SK-N-SH (cell line): ENCODE data around the gene PTPN13. TPM values are rescaled to one million over a fixed set of nuclear protein-coding genes. Genes with fewer than 3 reads are reported as not detected.

Experiments
- CTCF ChIA-PET: fragments of 300-600, 350-600 bp; formaldehyde crosslinking; extraction: SDS; loops from one replicate; lab custom pipeline; 2021; lab: Yijun Ruan, JAX
- POLR2A ChIA-PET: fragments of 350-600 bp; sonication (Branson Sonifier 250); formaldehyde crosslinking; extraction: SDS; loops from one replicate; lab custom pipeline; 2020; ENCODE audit warnings: antibody characterized with exemption, inconsistent platforms; lab: Yijun Ruan, JAX
- DNase-seq: peaks from one replicate; pipeline ENCODE4 v3.0.0; 2012
- H2AFZ ChIP-seq: fragments of 200-600 bp; sonication (generic); 2 replicates; pipeline ENCODE4 v1.8.1; 2016; ENCODE audit warnings: antibody characterized with exemption, mild to moderate bottlenecking, low read depth
- H3F3A ChIP-seq: fragments of 200-600 bp; sonication (generic); replicated peaks from 2 replicates; pipeline ENCODE3; 2016; ENCODE audit warnings: antibody characterized with exemption, mild to moderate bottlenecking; ENCODE audit not compliant: insufficient read depth
- H3K27ac ChIP-seq, 2 experiments: fragments of 200-500 bp in 1 of 2; fragments of 200-600 bp in 1 of 2; sonication (Bioruptor generic) in 1 of 2; sonication (generic), shearing (Covaris generic) in 1 of 2; 2 replicates each; pipeline versions ENCODE4 v1.5.1 to v1.6.1; 2014 to 2016; ENCODE audit warnings: low read depth in 2 of 2, inconsistent platforms in 1 of 2, low read length in 1 of 2, mild to moderate bottlenecking in 1 of 2, mixed read lengths in 1 of 2
- H3K27me3 ChIP-seq: fragments of 200-600 bp; sonication (generic), shearing (Covaris generic); 2 replicates; pipeline ENCODE4 v1.6.1; 2016; ENCODE audit warnings: mixed run types; ENCODE audit not compliant: insufficient read depth
- H3K36me3 ChIP-seq, 2 experiments: fragments of 200-500 bp in 1 of 2; fragments of 200-600 bp in 1 of 2; sonication (Bioruptor generic) in 1 of 2; sonication (generic) in 1 of 2; replicated peaks in 1 of 2; 2 replicates each; pipeline versions ENCODE3 to v1.5.1; 2014 to 2016; ENCODE audit warnings: low read length in 1 of 2, mild to moderate bottlenecking in 1 of 2; ENCODE audit not compliant: insufficient read depth in 2 of 2, control insufficient read depth in 1 of 2
- H3K4me1 ChIP-seq, 2 experiments: fragments of 200-500 bp in 1 of 2; fragments of 200-600 bp in 1 of 2; sonication (Bioruptor generic) in 1 of 2; sonication (generic), shearing (Covaris generic) in 1 of 2; 2 replicates each; pipeline versions ENCODE4 v1.5.1 to v1.6.1; 2014 to 2016; ENCODE audit warnings: low read depth in 1 of 2, low read length in 1 of 2, mixed run types in 1 of 2; ENCODE audit not compliant: insufficient read depth in 2 of 2, control insufficient read depth in 1 of 2
- H3K4me2 ChIP-seq: fragments of 200-600 bp; sonication (generic), shearing (Covaris generic); 2 replicates; pipeline ENCODE4 v1.6.1; 2017; ENCODE audit warnings: mixed run types
- H3K4me3 ChIP-seq, 2 experiments: fragments of 200-500 bp in 1 of 2; fragments of 200-600 bp in 1 of 2; sonication (Bioruptor generic) in 1 of 2; sonication (generic), shearing (Covaris generic) in 1 of 2; 2 replicates each; pipeline versions ENCODE4 v1.5.1 to v1.8.1; 2014 to 2016; ENCODE audit warnings: low read depth in 2 of 2, inconsistent platforms in 1 of 2, low read length in 1 of 2, mild to moderate bottlenecking in 1 of 2, mixed read lengths in 1 of 2, moderate library complexity in 1 of 2
- H3K79me2 ChIP-seq: fragments of 200-600 bp; sonication (generic); 2 replicates; pipeline ENCODE4 v1.8.1; 2017; ENCODE audit warnings: mild to moderate bottlenecking; ENCODE audit not compliant: insufficient read depth
- H3K9ac ChIP-seq: fragments of 200-600 bp; sonication (generic); 2 replicates; pipeline ENCODE4 v1.6.1; 2017; ENCODE audit warnings: mixed run types
- H3K9me2 ChIP-seq: fragments of 200-600 bp; sonication (generic); 2 replicates; pipeline ENCODE4 v1.6.1; 2017; ENCODE audit warnings: mixed run types
- H3K9me3 ChIP-seq: fragments of 200-600 bp; sonication (generic); 2 replicates; pipeline ENCODE4 v1.6.1; 2017; ENCODE audit warnings: mixed run types, mild to moderate bottlenecking, moderate library complexity
- H4K20me1 ChIP-seq: fragments of 200-600 bp; sonication (generic); 2 replicates; pipeline ENCODE4 v1.6.1; 2017; ENCODE audit warnings: mild to moderate bottlenecking, mixed run types; ENCODE audit not compliant: insufficient read depth
- ELF1 ChIP-seq: IDR thresholded peaks from 2 replicates; pipeline ENCODE4 v1.4.0; 2012
- FOXJ3 ChIP-seq: sonication (generic); formaldehyde crosslinking; IDR thresholded peaks from 2 replicates; pipeline ENCODE4 v1.5.1; 2020; ENCODE audit warnings: mild to moderate bottlenecking, missing genetic modification reagents
- GATA2 ChIP-seq: sonication (generic); formaldehyde crosslinking; IDR thresholded peaks from 2 replicates; pipeline ENCODE4 v1.5.0; 2020; ENCODE audit warnings: mild to moderate bottlenecking, missing genetic modification reagents
- NFIC ChIP-seq: IDR thresholded peaks from 2 replicates; pipeline ENCODE4 v1.4.0; 2012; ENCODE audit warnings: borderline replicate concordance
- NRF1 ChIP-seq: IDR thresholded peaks from 2 replicates; pipeline ENCODE4 v1.6.1; 2012; ENCODE audit warnings: low read depth, mild to moderate bottlenecking, low read length
- PBX3 ChIP-seq: IDR thresholded peaks from 2 replicates; pipeline ENCODE4; 2012
- RXRA ChIP-seq: IDR thresholded peaks from 2 replicates; pipeline ENCODE4 v1.4.0; 2012; ENCODE audit warnings: low read depth, mild to moderate bottlenecking, borderline replicate concordance
- SIN3A ChIP-seq: IDR thresholded peaks from 2 replicates; pipeline ENCODE4 v1.6.1; 2012; ENCODE audit warnings: low read depth, mild to moderate bottlenecking, low read length, moderate library complexity, borderline replicate concordance
- TAF1 ChIP-seq: IDR thresholded peaks from 2 replicates; pipeline ENCODE4 v1.6.1; 2012; ENCODE audit warnings: low read depth, mild to moderate bottlenecking, low read length, moderate library complexity, borderline replicate concordance
- TEAD4 ChIP-seq: IDR thresholded peaks from 2 replicates; pipeline ENCODE4 v1.4.0; 2012; ENCODE audit warnings: mild to moderate bottlenecking, borderline replicate concordance; ENCODE audit not compliant: insufficient read depth
- USF1 ChIP-seq: IDR thresholded peaks from 2 replicates; pipeline ENCODE4 v1.4.0; 2012; ENCODE audit warnings: low read depth, borderline replicate concordance
- USF2 ChIP-seq: fragments of 150-350 bp; IDR thresholded peaks from 2 replicates; pipeline ENCODE4 v1.6.1; 2017; ENCODE audit warnings: antibody characterized with exemption, low read length, low read depth, borderline replicate concordance
- YY1 ChIP-seq: IDR thresholded peaks from 2 replicates; pipeline ENCODE4 v1.4.0; 2012; ENCODE audit warnings: low read depth, mild to moderate bottlenecking
- WGBS: methylation state at CpG from one replicate; pipeline ENCODE4 v1.1.6; 2017; ENCODE audit warnings: low lambda C conversion rate; 5-methylcytosine and 5-hydroxymethylcytosine counted together
- polyA plus RNA-seq, 3 experiments: library from polyadenylated mRNA; depleted of rRNA; stranded (reverse); fragments of >200 nt; gene quantifications; 2 replicates each; pipeline ENCODE4 v1.2.3, GENCODE V29; 2012
- TF ChIP-seq, protein P1 (sequence below): IDR thresholded peaks from 2 replicates; pipeline ENCODE4 v1.6.1; 2012; ENCODE audit warnings: mild to moderate bottlenecking, low read depth, low read length, moderate library complexity
- TF ChIP-seq, protein P2 (sequence below): fragments of 200-600 bp; sonication (generic); IDR thresholded peaks from 2 replicates; pipeline ENCODE4 v1.6.1; 2017; ENCODE audit warnings: antibody characterized with exemption, mild to moderate bottlenecking, moderate library complexity

PTPN13 gene
- polyA plus RNA-seq, 1 of the 3 experiments (the other 2 are of a cell fraction) = 5.5 TPM

GRCh38 chr4:86688026-86688425 is 93.9 kb downstream of the PTPN13 start:
- Histone ChIP-seq H3K4me2 (no peak overlapping the region), H3K9me2 (no peaks in the 10 kb centered on the region), H3K4me3 (no peak overlapping the region), H3F3A (no peaks in the 10 kb centered on the region), H3K4me1 (no peaks in the 10 kb centered on the region), H3K27me3 (no peaks in the 10 kb centered on the region), H2AFZ (no peak overlapping the region), H3K36me3 (peaks cover 8 to 15% of the 10 kb centered on the region in 2 experiments), H4K20me1 (no peaks in the 10 kb centered on the region), H3K9me3 (no peaks in the 10 kb centered on the region), H3K9ac (no peak overlapping the region), H3K27ac (no peak overlapping the region), H3K79me2 (no peaks in the 10 kb centered on the region)
- 88% methylated on average over 2 of the region's 2 CpGs for WGBS
- POLR2A ChIA-PET = no interaction called here
- DNase-seq = no peak
- CTCF ChIA-PET = interaction anchor here (1.4 kb wide), 1 partner anchor 10 kb away, joined by 5 read pairs; no protein-coding TSS in a partner anchor
- TF ChIP-seq USF1 (no peak), GATA2 (no peak), FOXJ3 (no peak), SIN3A (no peak), YY1 (no peak), PBX3 (no peak), NRF1 (no peak), RXRA (no peak), NFIC (no peak), ELF1 (no peak), USF2 (no peak), TEAD4 (no peak), TAF1 (no peak)
- TF ChIP-seq, protein P1, sequence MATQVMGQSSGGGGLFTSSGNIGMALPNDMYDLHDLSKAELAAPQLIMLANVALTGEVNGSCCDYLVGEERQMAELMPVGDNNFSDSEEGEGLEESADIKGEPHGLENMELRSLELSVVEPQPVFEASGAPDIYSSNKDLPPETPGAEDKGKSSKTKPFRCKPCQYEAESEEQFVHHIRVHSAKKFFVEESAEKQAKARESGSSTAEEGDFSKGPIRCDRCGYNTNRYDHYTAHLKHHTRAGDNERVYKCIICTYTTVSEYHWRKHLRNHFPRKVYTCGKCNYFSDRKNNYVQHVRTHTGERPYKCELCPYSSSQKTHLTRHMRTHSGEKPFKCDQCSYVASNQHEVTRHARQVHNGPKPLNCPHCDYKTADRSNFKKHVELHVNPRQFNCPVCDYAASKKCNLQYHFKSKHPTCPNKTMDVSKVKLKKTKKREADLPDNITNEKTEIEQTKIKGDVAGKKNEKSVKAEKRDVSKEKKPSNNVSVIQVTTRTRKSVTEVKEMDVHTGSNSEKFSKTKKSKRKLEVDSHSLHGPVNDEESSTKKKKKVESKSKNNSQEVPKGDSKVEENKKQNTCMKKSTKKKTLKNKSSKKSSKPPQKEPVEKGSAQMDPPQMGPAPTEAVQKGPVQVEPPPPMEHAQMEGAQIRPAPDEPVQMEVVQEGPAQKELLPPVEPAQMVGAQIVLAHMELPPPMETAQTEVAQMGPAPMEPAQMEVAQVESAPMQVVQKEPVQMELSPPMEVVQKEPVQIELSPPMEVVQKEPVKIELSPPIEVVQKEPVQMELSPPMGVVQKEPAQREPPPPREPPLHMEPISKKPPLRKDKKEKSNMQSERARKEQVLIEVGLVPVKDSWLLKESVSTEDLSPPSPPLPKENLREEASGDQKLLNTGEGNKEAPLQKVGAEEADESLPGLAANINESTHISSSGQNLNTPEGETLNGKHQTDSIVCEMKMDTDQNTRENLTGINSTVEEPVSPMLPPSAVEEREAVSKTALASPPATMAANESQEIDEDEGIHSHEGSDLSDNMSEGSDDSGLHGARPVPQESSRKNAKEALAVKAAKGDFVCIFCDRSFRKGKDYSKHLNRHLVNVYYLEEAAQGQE = no peak
- TF ChIP-seq, protein P2, sequence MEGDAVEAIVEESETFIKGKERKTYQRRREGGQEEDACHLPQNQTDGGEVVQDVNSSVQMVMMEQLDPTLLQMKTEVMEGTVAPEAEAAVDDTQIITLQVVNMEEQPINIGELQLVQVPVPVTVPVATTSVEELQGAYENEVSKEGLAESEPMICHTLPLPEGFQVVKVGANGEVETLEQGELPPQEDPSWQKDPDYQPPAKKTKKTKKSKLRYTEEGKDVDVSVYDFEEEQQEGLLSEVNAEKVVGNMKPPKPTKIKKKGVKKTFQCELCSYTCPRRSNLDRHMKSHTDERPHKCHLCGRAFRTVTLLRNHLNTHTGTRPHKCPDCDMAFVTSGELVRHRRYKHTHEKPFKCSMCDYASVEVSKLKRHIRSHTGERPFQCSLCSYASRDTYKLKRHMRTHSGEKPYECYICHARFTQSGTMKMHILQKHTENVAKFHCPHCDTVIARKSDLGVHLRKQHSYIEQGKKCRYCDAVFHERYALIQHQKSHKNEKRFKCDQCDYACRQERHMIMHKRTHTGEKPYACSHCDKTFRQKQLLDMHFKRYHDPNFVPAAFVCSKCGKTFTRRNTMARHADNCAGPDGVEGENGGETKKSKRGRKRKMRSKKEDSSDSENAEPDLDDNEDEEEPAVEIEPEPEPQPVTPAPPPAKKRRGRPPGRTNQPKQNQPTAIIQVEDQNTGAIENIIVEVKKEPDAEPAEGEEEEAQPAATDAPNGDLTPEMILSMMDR = no peak
